Measurements from ENCODE around the gene PCDH15. TPM values are rescaled to one million over a fixed set of nuclear protein-coding genes. Genes with fewer than 3 reads are reported as not detected.

PCDH15 gene
- total and polyA plus RNA-seq, 2 of the 13 experiments (the other 11 are each of a cell fraction or from before 2014, with no cell fraction given) = not detected

DNA sequence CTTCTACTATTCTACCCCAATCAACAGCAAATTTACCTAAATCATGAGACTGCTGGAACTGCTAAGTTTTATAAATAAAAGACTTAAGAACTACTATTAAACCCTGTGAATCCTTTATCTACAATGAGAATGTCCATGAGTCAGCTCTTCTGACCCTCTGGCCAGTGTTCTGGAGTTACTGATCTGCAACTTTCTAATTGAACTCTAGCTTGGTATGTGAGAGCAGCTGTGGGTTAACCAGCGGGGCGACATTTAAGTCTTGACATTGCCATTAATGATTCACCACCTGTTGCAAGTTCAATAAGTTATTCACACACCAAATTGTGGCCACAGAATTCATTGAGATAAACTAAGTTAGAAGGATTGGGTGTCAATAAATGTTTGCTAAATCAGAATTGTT is 359.8 kb downstream of the PCDH15 start:
- no peak for ATAC-seq
- Histone ChIP-seq H3K4me3 (replicated peaks in 1 of 3; ENCODE audit: insufficient read depth in 1 of 3, low read depth in 2 of 3, low read length in 3 of 3) (no peak overlapping the region), H2AFZ (ENCODE audit: low read length) (no peak overlapping the region), H3K79me2 (ENCODE audit: insufficient read depth, low read length) (no peaks in the 10 kb centered on the region), H3K4me2 (ENCODE audit: low read depth, low read length) (no peak overlapping the region), H3K27ac (ENCODE audit: extremely low read length, insufficient read depth, low read length) (no peak overlapping the region), H3K4me1 (ENCODE audit: insufficient read depth, low read length) (no peaks in the 10 kb centered on the region), H3K27me3 (ENCODE audit: control insufficient read depth in 1 of 2, insufficient read depth in 2 of 2, low read length in 2 of 2) (no peaks in the 10 kb centered on the region), H4K20me1 (ENCODE audit: insufficient read depth, low read length) (no peaks in the 10 kb centered on the region), H3K9ac (ENCODE audit: insufficient read depth, low read depth, low read length) (no peak overlapping the region), H3K36me3 (replicated peaks in 1 of 2; ENCODE audit: control insufficient read depth in 1 of 2, insufficient read depth in 2 of 2, low read length in 2 of 2) (no peaks in the 10 kb centered on the region), H3K9me3 (ENCODE audit: low read length) (no peaks in the 10 kb centered on the region)
- 8% methylated on average over 2 of the region's 2 CpGs for WGBS (ENCODE audit: low lambda C conversion rate)
- intact Hi-C loops (cut with micrococcal nuclease; ENCODE audit: unreplicated experiment) (no loop called here), in situ Hi-C loops (cut with HindIII; ENCODE audit: extremely low pct_ligation_motif_present, low pct_unique_long_range_greater_than_20kb) (no loop called here)
- no peak for DNase-seq (ENCODE audit: low spot score)
- BruUV-seq (replicated peaks) = no TSS peak
- FAIRE-seq = no peak
- POLR2A ChIA-PET = no interaction called here
- CTCF ChIA-PET (ENCODE audit: low intra/inter-chr PET ratio, low total read pairs) = no interaction called here
- no peak for TF ChIP-seq POLR2A (IDR thresholded peaks at IDR 0.05; ENCODE audit: insufficient read depth in 1 of 2, low read depth in 2 of 2, low read length in 2 of 2)
- TF ChIP-seq, protein P1, sequence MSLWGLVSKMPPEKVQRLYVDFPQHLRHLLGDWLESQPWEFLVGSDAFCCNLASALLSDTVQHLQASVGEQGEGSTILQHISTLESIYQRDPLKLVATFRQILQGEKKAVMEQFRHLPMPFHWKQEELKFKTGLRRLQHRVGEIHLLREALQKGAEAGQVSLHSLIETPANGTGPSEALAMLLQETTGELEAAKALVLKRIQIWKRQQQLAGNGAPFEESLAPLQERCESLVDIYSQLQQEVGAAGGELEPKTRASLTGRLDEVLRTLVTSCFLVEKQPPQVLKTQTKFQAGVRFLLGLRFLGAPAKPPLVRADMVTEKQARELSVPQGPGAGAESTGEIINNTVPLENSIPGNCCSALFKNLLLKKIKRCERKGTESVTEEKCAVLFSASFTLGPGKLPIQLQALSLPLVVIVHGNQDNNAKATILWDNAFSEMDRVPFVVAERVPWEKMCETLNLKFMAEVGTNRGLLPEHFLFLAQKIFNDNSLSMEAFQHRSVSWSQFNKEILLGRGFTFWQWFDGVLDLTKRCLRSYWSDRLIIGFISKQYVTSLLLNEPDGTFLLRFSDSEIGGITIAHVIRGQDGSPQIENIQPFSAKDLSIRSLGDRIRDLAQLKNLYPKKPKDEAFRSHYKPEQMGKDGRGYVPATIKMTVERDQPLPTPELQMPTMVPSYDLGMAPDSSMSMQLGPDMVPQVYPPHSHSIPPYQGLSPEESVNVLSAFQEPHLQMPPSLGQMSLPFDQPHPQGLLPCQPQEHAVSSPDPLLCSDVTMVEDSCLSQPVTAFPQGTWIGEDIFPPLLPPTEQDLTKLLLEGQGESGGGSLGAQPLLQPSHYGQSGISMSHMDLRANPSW (CRISPR knock-in tag; IDR thresholded peaks at IDR 0.05; ENCODE audit: borderline replicate concordance) = no peak

DNA sequence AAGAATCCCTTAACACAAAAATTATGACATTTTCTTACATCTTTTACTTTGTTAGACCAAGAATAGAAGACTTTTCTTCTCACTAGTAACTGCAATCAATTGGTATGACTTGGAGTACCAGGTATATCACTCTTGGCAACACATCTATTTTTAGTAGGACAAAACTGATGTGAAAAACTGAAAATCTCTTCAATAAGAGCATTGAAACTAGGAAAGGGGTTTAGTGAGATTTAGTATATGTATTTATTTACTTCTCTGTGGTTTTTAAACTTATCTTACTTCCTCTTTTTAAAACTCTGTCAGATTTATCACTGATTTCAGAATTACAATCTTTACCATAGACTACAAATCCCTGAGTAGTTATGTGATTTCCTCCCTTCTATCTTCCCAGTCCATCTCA is 366.2 kb downstream of the PCDH15 start:
- Histone ChIP-seq H3K27me3 (ENCODE audit: control insufficient read depth in 1 of 2, insufficient read depth in 2 of 2, low read length in 2 of 2) (no peaks in the 10 kb centered on the region), H3K36me3 (replicated peaks in 1 of 2; ENCODE audit: control insufficient read depth in 1 of 2, insufficient read depth in 2 of 2, low read length in 2 of 2) (no peaks in the 10 kb centered on the region), H3K27ac (ENCODE audit: extremely low read length, insufficient read depth, low read length) (no peak overlapping the region), H3K4me2 (ENCODE audit: low read depth, low read length) (no peak overlapping the region), H3K79me2 (ENCODE audit: insufficient read depth, low read length) (no peaks in the 10 kb centered on the region), H3K4me3 (replicated peaks in 1 of 3; ENCODE audit: insufficient read depth in 1 of 3, low read depth in 2 of 3, low read length in 3 of 3) (no peak overlapping the region), H4K20me1 (ENCODE audit: insufficient read depth, low read length) (no peaks in the 10 kb centered on the region), H2AFZ (ENCODE audit: low read length) (no peak overlapping the region), H3K9me3 (ENCODE audit: low read length) (no peaks in the 10 kb centered on the region), H3K9ac (ENCODE audit: insufficient read depth, low read depth, low read length) (no peak overlapping the region), H3K4me1 (ENCODE audit: insufficient read depth, low read length) (no peaks in the 10 kb centered on the region)
- ATAC-seq = no peak
- DNase-seq (ENCODE audit: low spot score) = no peak
- ChIA-PET POLR2A (no interaction called here), CTCF (ENCODE audit: low intra/inter-chr PET ratio, low total read pairs) (no interaction called here)
- in situ Hi-C loops (cut with HindIII; ENCODE audit: extremely low pct_ligation_motif_present, low pct_unique_long_range_greater_than_20kb) = no loop called here
- BruUV-seq (replicated peaks) = no TSS peak
- intact Hi-C loops (cut with micrococcal nuclease; ENCODE audit: unreplicated experiment) = no loop called here
- FAIRE-seq = no peak
- TF ChIP-seq ERF (CRISPR knock-in tag; IDR thresholded peaks at IDR 0.05) (no peak), FOXM1 (CRISPR knock-in tag; IDR thresholded peaks at IDR 0.05) (no peak), HNF4A (CRISPR knock-in tag; IDR thresholded peaks at IDR 0.05) (no peak), MAZ (IDR thresholded peaks at IDR 0.05; ENCODE audit: borderline replicate concordance, low read depth, low read length) (no peak), MAZ (CRISPR knock-in tag; IDR thresholded peaks at IDR 0.05; ENCODE audit: low read depth) (no peak), KLF16 (CRISPR knock-in tag; IDR thresholded peaks at IDR 0.05) (no peak), MXD4 (CRISPR knock-in tag; IDR thresholded peaks at IDR 0.05) (no peak), KLF12 (CRISPR knock-in tag; IDR thresholded peaks at IDR 0.05; ENCODE audit: borderline replicate concordance) (no peak), ZNF766 (CRISPR knock-in tag; IDR thresholded peaks at IDR 0.05; ENCODE audit: borderline replicate concordance) (no peak), ZNF777 (CRISPR knock-in tag; IDR thresholded peaks at IDR 0.05) (no peak)
- TF ChIP-seq, protein P2, sequence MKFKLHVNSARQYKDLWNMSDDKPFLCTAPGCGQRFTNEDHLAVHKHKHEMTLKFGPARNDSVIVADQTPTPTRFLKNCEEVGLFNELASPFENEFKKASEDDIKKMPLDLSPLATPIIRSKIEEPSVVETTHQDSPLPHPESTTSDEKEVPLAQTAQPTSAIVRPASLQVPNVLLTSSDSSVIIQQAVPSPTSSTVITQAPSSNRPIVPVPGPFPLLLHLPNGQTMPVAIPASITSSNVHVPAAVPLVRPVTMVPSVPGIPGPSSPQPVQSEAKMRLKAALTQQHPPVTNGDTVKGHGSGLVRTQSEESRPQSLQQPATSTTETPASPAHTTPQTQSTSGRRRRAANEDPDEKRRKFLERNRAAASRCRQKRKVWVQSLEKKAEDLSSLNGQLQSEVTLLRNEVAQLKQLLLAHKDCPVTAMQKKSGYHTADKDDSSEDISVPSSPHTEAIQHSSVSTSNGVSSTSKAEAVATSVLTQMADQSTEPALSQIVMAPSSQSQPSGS (CRISPR knock-in tag; IDR thresholded peaks at IDR 0.05) = no peak
- TF ChIP-seq, protein P3, sequence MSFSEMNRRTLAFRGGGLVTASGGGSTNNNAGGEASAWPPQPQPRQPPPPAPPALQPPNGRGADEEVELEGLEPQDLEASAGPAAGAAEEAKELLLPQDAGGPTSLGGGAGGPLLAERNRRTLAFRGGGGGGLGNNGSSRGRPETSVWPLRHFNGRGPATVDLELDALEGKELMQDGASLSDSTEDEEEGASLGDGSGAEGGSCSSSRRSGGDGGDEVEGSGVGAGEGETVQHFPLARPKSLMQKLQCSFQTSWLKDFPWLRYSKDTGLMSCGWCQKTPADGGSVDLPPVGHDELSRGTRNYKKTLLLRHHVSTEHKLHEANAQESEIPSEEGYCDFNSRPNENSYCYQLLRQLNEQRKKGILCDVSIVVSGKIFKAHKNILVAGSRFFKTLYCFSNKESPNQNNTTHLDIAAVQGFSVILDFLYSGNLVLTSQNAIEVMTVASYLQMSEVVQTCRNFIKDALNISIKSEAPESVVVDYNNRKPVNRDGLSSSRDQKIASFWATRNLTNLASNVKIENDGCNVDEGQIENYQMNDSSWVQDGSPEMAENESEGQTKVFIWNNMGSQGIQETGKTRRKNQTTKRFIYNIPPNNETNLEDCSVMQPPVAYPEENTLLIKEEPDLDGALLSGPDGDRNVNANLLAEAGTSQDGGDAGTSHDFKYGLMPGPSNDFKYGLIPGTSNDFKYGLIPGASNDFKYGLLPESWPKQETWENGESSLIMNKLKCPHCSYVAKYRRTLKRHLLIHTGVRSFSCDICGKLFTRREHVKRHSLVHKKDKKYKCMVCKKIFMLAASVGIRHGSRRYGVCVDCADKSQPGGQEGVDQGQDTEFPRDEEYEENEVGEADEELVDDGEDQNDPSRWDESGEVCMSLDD (CRISPR knock-in tag; IDR thresholded peaks at IDR 0.05; ENCODE audit: borderline replicate concordance) = no peak

Data from HepG2 (cell line).